ENCODE measurements around the gene CP. TPM values are rescaled to one million over a fixed set of nuclear protein-coding genes. Genes with fewer than 3 reads are reported as not detected.
"Not testable (repeated sequence)": the region's sequence is repeated elsewhere in the genome, so short reads cannot be mapped to it uniquely, and the experiment has no call there.

CP gene
- total and polyA plus RNA-seq, 7 experiments from 2014 or later, result 0.43 to 1.3 (median 0.69) TPM; not detected in 4

- H3K4me1 Mint-ChIP-seq, result peaks cover 0 to 41% (median 7%) of the 10 kb centered on the region in 7 donors
- H3K4me1 ChIP-seq (ENCODE audit: control insufficient read depth in 2 of 2, insufficient read depth in 2 of 2, low read length in 2 of 2), result no peaks in the 10 kb centered on the region
- POLR2A ChIA-PET, result interaction anchor here (0.6 kb wide), 1 partner anchor 660 kb away, joined by 4 read pairs; no protein-coding TSS in a partner anchor
- H3K27ac ChIP-seq (ENCODE audit: low read depth, low read length), result no peak overlapping the region
- no peaks in the 10 kb centered on the region for H3K36me3 ChIP-seq (ENCODE audit: control insufficient read depth in 2 of 3, insufficient read depth in 3 of 3, low read length in 3 of 3)
- intact Hi-C loops (cut with micrococcal nuclease), result loop anchor here in 1 of 2 donors (2.0 kb wide), 1 partner anchor 21 kb away; no protein-coding TSS in a partner anchor
- no peak for DNase-seq
- ATAC-seq, result peak; percentile 63
- H3K27me3 Mint-ChIP-seq, result peaks cover 0 to 5% (median 3%) of the 10 kb centered on the region in 5 donors
- no peaks in the 10 kb centered on the region for H3K9me3 ChIP-seq (ENCODE audit: control insufficient read depth in 2 of 3, low read length in 3 of 3)
- H3K9me3 Mint-ChIP-seq, result no peaks in the 10 kb centered on the region
- H3K4me3 ChIP-seq (ENCODE audit: low read length), result no peak overlapping the region
- H3K27ac Mint-ChIP-seq, result peak overlapping the region in 3 of 9 donors; percentile 27 to 53 (median 48)
- no peaks in the 10 kb centered on the region for H3K27me3 ChIP-seq (ENCODE audit: control insufficient read depth in 2 of 2, insufficient read depth in 2 of 2, low read length in 2 of 2)
- H3K36me3 Mint-ChIP-seq, result peaks cover 0 to 7% (median 0%) of the 10 kb centered on the region in 5 donors
- peak overlapping the region in 7 of 10 donors; percentile 3 to 56 (median 38) for H3K4me3 Mint-ChIP-seq
- CTCF ChIA-PET, result no interaction called here
Observed at GRCh38 chr3:149245738-149246451, 24.3 kb upstream of the CP start.

- ATAC-seq, result peak; percentile 32
- DNase-seq, result no peak
- Mint-ChIP-seq H3K27ac (no peak overlapping the region), H3K27me3 (peaks cover 0 to 18% (median 2%) of the 10 kb centered on the region in 5 donors), H3K9me3 (no peaks in the 10 kb centered on the region), H3K4me1 (peaks cover 0 to 36% (median 7%) of the 10 kb centered on the region in 7 donors), H3K4me3 (no peak overlapping the region), H3K36me3 (peaks cover 0 to 6% (median 0%) of the 10 kb centered on the region in 5 donors)
- POLR2A ChIA-PET, result interaction anchor here (0.8 kb wide), 1 partner anchor 116 kb away, joined by 3 read pairs; no protein-coding TSS in a partner anchor
- no peaks in the 10 kb centered on the region for H3K4me1 ChIP-seq (ENCODE audit: control insufficient read depth in 2 of 2, insufficient read depth in 2 of 2, low read length in 2 of 2)
- H3K36me3 ChIP-seq (ENCODE audit: control insufficient read depth in 2 of 3, insufficient read depth in 3 of 3, low read length in 3 of 3), result no peaks in the 10 kb centered on the region
- CTCF ChIA-PET, result no interaction called here
- H3K27ac ChIP-seq (ENCODE audit: low read depth, low read length), result no peak overlapping the region
- no peaks in the 10 kb centered on the region for H3K9me3 ChIP-seq (ENCODE audit: control insufficient read depth in 2 of 3, low read length in 3 of 3)
- H3K4me3 ChIP-seq (ENCODE audit: low read length), result no peak overlapping the region
- intact Hi-C loops (cut with micrococcal nuclease), result no loop called here
- H3K27me3 ChIP-seq (ENCODE audit: control insufficient read depth in 2 of 2, insufficient read depth in 2 of 2, low read length in 2 of 2), result no peaks in the 10 kb centered on the region
Observed at GRCh38 chr3:149243540-149243939, 21.9 kb upstream of the CP start.

- intact Hi-C loops (cut with micrococcal nuclease), result no loop called here
- CTCF ChIA-PET, result no interaction called here
- H3K27ac Mint-ChIP-seq, result no peak overlapping the region
Observed at GRCh38 chr3:149239357-149239936, 17.8 kb upstream of the CP start.

GRCh38 chr3:149238268-149238667 is 16.6 kb upstream of the CP start:
- H3K4me1 Mint-ChIP-seq; CTCF ChIA-PET; H3K9me3 Mint-ChIP-seq; H3K27ac ChIP-seq (ENCODE audit: low read depth, low read length); H3K36me3 ChIP-seq (ENCODE audit: control insufficient read depth in 2 of 3, insufficient read depth in 3 of 3, low read length in 3 of 3); DNase-seq; H3K27ac Mint-ChIP-seq; H3K4me3 Mint-ChIP-seq; H3K27me3 ChIP-seq (ENCODE audit: control insufficient read depth in 2 of 2, insufficient read depth in 2 of 2, low read length in 2 of 2); intact Hi-C loops (cut with micrococcal nuclease); H3K4me1 ChIP-seq (ENCODE audit: control insufficient read depth in 2 of 2, insufficient read depth in 2 of 2, low read length in 2 of 2); ATAC-seq; POLR2A ChIA-PET; H3K4me3 ChIP-seq (ENCODE audit: low read length); H3K9me3 ChIP-seq (ENCODE audit: control insufficient read depth in 2 of 3, low read length in 3 of 3); H3K36me3 Mint-ChIP-seq: not testable (repeated sequence)
- peaks cover 7 to 42% (median 10%) of the 10 kb centered on the region in 5 donors for H3K27me3 Mint-ChIP-seq

More at GRCh38 chr3:149239357-149239936, 17.8 kb upstream of the CP start:
- H3K27me3 ChIP-seq (ENCODE audit: control insufficient read depth in 2 of 2, insufficient read depth in 2 of 2, low read length in 2 of 2), result no peaks in the 10 kb centered on the region
- DNase-seq (no peak), ATAC-seq (no peak)
- no peak overlapping the region for H3K4me3 ChIP-seq (ENCODE audit: low read length)
- no peak overlapping the region for H3K4me3 Mint-ChIP-seq
- no peaks in the 10 kb centered on the region for H3K9me3 ChIP-seq (ENCODE audit: control insufficient read depth in 2 of 3, low read length in 3 of 3)
- no peaks in the 10 kb centered on the region for H3K36me3 ChIP-seq (ENCODE audit: control insufficient read depth in 2 of 3, insufficient read depth in 3 of 3, low read length in 3 of 3)
- peaks cover 0 to 1% (median 0%) of the 10 kb centered on the region in 11 donors for H3K9me3 Mint-ChIP-seq
- no peaks in the 10 kb centered on the region for H3K4me1 ChIP-seq (ENCODE audit: control insufficient read depth in 2 of 2, insufficient read depth in 2 of 2, low read length in 2 of 2)
- POLR2A ChIA-PET, result no interaction called here
- peaks cover 7 to 42% (median 10%) of the 10 kb centered on the region in 5 donors for H3K27me3 Mint-ChIP-seq
- H3K27ac ChIP-seq (ENCODE audit: low read depth, low read length), result no peak overlapping the region
- H3K36me3 Mint-ChIP-seq, result peaks cover 0 to 4% (median 0%) of the 10 kb centered on the region in 5 donors
- peaks cover 0 to 9% (median 0%) of the 10 kb centered on the region in 7 donors for H3K4me1 Mint-ChIP-seq

GRCh38 chr3:149235599-149236424 is 14.2 kb upstream of the CP start:
- CTCF ChIA-PET, result no interaction called here
- peaks cover 0 to 4% (median 0%) of the 10 kb centered on the region in 11 donors for H3K9me3 Mint-ChIP-seq
- Histone ChIP-seq H3K27ac (ENCODE audit: low read depth, low read length) (no peak overlapping the region), H3K4me3 (ENCODE audit: low read length) (no peak overlapping the region), H3K27me3 (ENCODE audit: control insufficient read depth in 2 of 2, insufficient read depth in 2 of 2, low read length in 2 of 2) (no peaks in the 10 kb centered on the region), H3K4me1 (ENCODE audit: control insufficient read depth in 2 of 2, insufficient read depth in 2 of 2, low read length in 2 of 2) (no peaks in the 10 kb centered on the region), H3K9me3 (ENCODE audit: control insufficient read depth in 2 of 3, low read length in 3 of 3) (no peaks in the 10 kb centered on the region), H3K36me3 (ENCODE audit: control insufficient read depth in 2 of 3, insufficient read depth in 3 of 3, low read length in 3 of 3) (no peaks in the 10 kb centered on the region)
- peaks cover 0 to 3% (median 0%) of the 10 kb centered on the region in 7 donors for H3K4me1 Mint-ChIP-seq
- H3K36me3 Mint-ChIP-seq, result no peaks in the 10 kb centered on the region
- ATAC-seq (no peak), DNase-seq (no peak)
- H3K27me3 Mint-ChIP-seq, result peaks cover 14 to 50% (median 24%) of the 10 kb centered on the region in 5 donors
- no peak overlapping the region for H3K27ac Mint-ChIP-seq
- POLR2A ChIA-PET, result no interaction called here
- intact Hi-C loops (cut with micrococcal nuclease), result no loop called here
- no peak overlapping the region for H3K4me3 Mint-ChIP-seq

- H3K27ac Mint-ChIP-seq, result no peak overlapping the region
- peaks cover 0 to 4% (median 0%) of the 10 kb centered on the region in 11 donors for H3K9me3 Mint-ChIP-seq
- Histone ChIP-seq H3K27me3 (ENCODE audit: control insufficient read depth in 2 of 2, insufficient read depth in 2 of 2, low read length in 2 of 2) (no peaks in the 10 kb centered on the region), H3K4me3 (ENCODE audit: low read length) (no peak overlapping the region), H3K36me3 (ENCODE audit: control insufficient read depth in 2 of 3, insufficient read depth in 3 of 3, low read length in 3 of 3) (no peaks in the 10 kb centered on the region), H3K9me3 (ENCODE audit: control insufficient read depth in 2 of 3, low read length in 3 of 3) (no peaks in the 10 kb centered on the region), H3K27ac (ENCODE audit: low read depth, low read length) (no peak overlapping the region), H3K4me1 (ENCODE audit: control insufficient read depth in 2 of 2, insufficient read depth in 2 of 2, low read length in 2 of 2) (no peaks in the 10 kb centered on the region)
- CTCF ChIA-PET, result no interaction called here
- ATAC-seq (no peak), DNase-seq (no peak)
- H3K27me3 Mint-ChIP-seq, result peaks cover 14 to 44% (median 24%) of the 10 kb centered on the region in 5 donors
- POLR2A ChIA-PET, result no interaction called here
- intact Hi-C loops (cut with micrococcal nuclease), result no loop called here
- no peak overlapping the region for H3K4me3 Mint-ChIP-seq
- no peaks in the 10 kb centered on the region for H3K36me3 Mint-ChIP-seq
- peaks cover 0 to 3% (median 0%) of the 10 kb centered on the region in 7 donors for H3K4me1 Mint-ChIP-seq
Observed at GRCh38 chr3:149234671-149235245, 13.1 kb upstream of the CP start.
